MM.1S (cell line): Measurements from ENCODE around the gene XRN2.
A peak's percentile ranks its signal among the peaks of the same experiment; 100 is the strongest.

Source experiments
- DNase-seq: peaks from one replicate; pipeline ENCODE4 v3.0.0-alpha.2; 2015
- H2AFZ ChIP-seq: fragments of 300-600 bp; sonication (generic); 2 replicates; pipeline ENCODE4 v1.6.0; 2016; ENCODE audit warnings: antibody characterized with exemption, low read length
- H3F3A ChIP-seq: fragments of 300-600 bp; sonication (generic); 2 replicates; pipeline ENCODE4 v1.6.1; 2016; ENCODE audit warnings: mild to moderate bottlenecking, antibody characterized with exemption, low read length, moderate library complexity, mixed read lengths; ENCODE audit not compliant: insufficient read depth
- H3K27ac ChIP-seq: fragments of 300-600 bp; sonication (generic); 2 replicates; pipeline ENCODE4 v1.5.1; 2016; ENCODE audit warnings: mild to moderate bottlenecking, low read length
- H3K27me3 ChIP-seq: fragments of 300-600 bp; sonication (generic); replicated peaks from 2 replicates; pipeline ENCODE4 v1.6.0; 2016; ENCODE audit warnings: low read length; ENCODE audit not compliant: insufficient read depth
- H3K36me3 ChIP-seq: fragments of 300-600 bp; sonication (generic); replicated peaks from 2 replicates; pipeline ENCODE4 v1.6.1; 2016; ENCODE audit warnings: mild to moderate bottlenecking, low read length, mixed read lengths; ENCODE audit not compliant: insufficient read depth
- H3K4me1 ChIP-seq: fragments of 300-600 bp; sonication (generic); 2 replicates; pipeline ENCODE4 v1.6.1; 2016; ENCODE audit warnings: low read length, mixed read lengths
- H3K4me2 ChIP-seq: fragments of 300-600 bp; sonication (generic); 2 replicates; pipeline ENCODE4 v1.6.0; 2016; ENCODE audit warnings: low read depth, low read length
- H3K4me3 ChIP-seq: fragments of 300-600 bp; sonication (generic); 2 replicates; pipeline ENCODE4 v1.5.1; 2016; ENCODE audit warnings: low read length, mixed read lengths
- H3K79me2 ChIP-seq: fragments of 300-600 bp; sonication (generic); 2 replicates; pipeline ENCODE4 v1.6.1; 2016; ENCODE audit warnings: mixed run types, low read length, mixed read lengths
- H3K9ac ChIP-seq: fragments of 300-600 bp; sonication (generic); 2 replicates; pipeline ENCODE4 v1.6.1; 2016; ENCODE audit warnings: low read length, mixed read lengths
- H3K9me2 ChIP-seq: fragments of 300-600 bp; sonication (generic); replicated peaks from 2 replicates; pipeline ENCODE4 v1.6.1; 2016; ENCODE audit warnings: mild to moderate bottlenecking, low read length, mixed read lengths; ENCODE audit not compliant: insufficient read depth
- H3K9me3 ChIP-seq: fragments of 300-600 bp; sonication (generic); replicated peaks from 2 replicates; pipeline ENCODE4 v1.6.1; 2016; ENCODE audit warnings: mild to moderate bottlenecking, low read length, mixed read lengths; ENCODE audit not compliant: insufficient read depth
- H4K20me1 ChIP-seq: fragments of 300-600 bp; sonication (generic); 2 replicates; pipeline ENCODE4 v1.6.1; 2016; ENCODE audit warnings: mild to moderate bottlenecking, low read length, moderate library complexity, mixed read lengths; ENCODE audit not compliant: insufficient read depth
- CTCF ChIP-seq: fragments of 300-600 bp; sonication (generic); IDR thresholded peaks from 2 replicates; pipeline ENCODE4 v1.5.1; 2016; ENCODE audit warnings: antibody characterized with exemption, low read length, mixed read lengths
- EZH2 ChIP-seq: fragments of 300-600 bp; sonication (generic); optimal IDR thresholded peaks from 2 replicates; pipeline ENCODE3; 2017; ENCODE audit warnings: low read depth, mild to moderate bottlenecking, antibody characterized with exemption, low read length, mixed read lengths
- EZH2phosphoT487 ChIP-seq: fragments of 300-600 bp; sonication (generic); IDR thresholded peaks from 2 replicates; pipeline ENCODE4 v1.6.1; 2018; ENCODE audit warnings: antibody characterized with exemption, low read length

The XRN2 gene

GRCh38 chr20:21309678-21310467, 6.7 kb downstream of the XRN2 start:
- H2AFZ ChIP-seq, result no peak overlapping the region
- no peaks in the 10 kb centered on the region for H3K9me2 ChIP-seq
- no peak overlapping the region for H3K4me3 ChIP-seq
- DNase-seq, result no peak
- H3K36me3 ChIP-seq, result peaks cover 6% of the 10 kb centered on the region; the same call in 1 of the 2 replicates
- H3K4me1 ChIP-seq, result peaks cover 22% of the 10 kb centered on the region
- H3K27me3 ChIP-seq, result no peaks in the 10 kb centered on the region
- H3K79me2 ChIP-seq, result peaks cover 75% of the 10 kb centered on the region
- H3K9me3 ChIP-seq, result no peaks in the 10 kb centered on the region
- H3K4me2 ChIP-seq, result no peak overlapping the region
- TF ChIP-seq CTCF (no peak), EZH2 (no peak), EZH2phosphoT487 (no peak)
- no peak overlapping the region for H3K27ac ChIP-seq
- H4K20me1 ChIP-seq, result peaks cover 45% of the 10 kb centered on the region
- no peak overlapping the region for H3K9ac ChIP-seq
- H3F3A ChIP-seq, result peaks cover 6% of the 10 kb centered on the region

- H3K9me3 ChIP-seq, result no peaks in the 10 kb centered on the region
- H3K79me2 ChIP-seq, result peaks cover 100% of the 10 kb centered on the region
- peaks cover 28% of the 10 kb centered on the region for H3K4me1 ChIP-seq
- DNase-seq, result no peak
- no peaks in the 10 kb centered on the region for H3K27me3 ChIP-seq
- no peaks in the 10 kb centered on the region for H3K9me2 ChIP-seq
- peaks cover 51% of the 10 kb centered on the region for H4K20me1 ChIP-seq
- H3K36me3 ChIP-seq, result peaks cover 6% of the 10 kb centered on the region; the same call in 1 of the 2 replicates
- TF ChIP-seq EZH2phosphoT487 (no peak), CTCF (no peak), EZH2 (no peak)
- no peak overlapping the region for H3K4me3 ChIP-seq
- no peak overlapping the region for H2AFZ ChIP-seq
- no peak overlapping the region for H3K9ac ChIP-seq
- H3K4me2 ChIP-seq, result no peak overlapping the region
- H3K27ac ChIP-seq, result no peak overlapping the region
- H3F3A ChIP-seq, result peaks cover 6% of the 10 kb centered on the region
Observed at GRCh38 chr20:21312813-21313474, 9.8 kb downstream of the XRN2 start.

GRCh38 chr20:21315138-21315537, 12.0 kb downstream of the XRN2 start:
- Histone ChIP-seq H3K79me2 (peaks cover 99% of the 10 kb centered on the region), H2AFZ (no peak overlapping the region), H3K4me3 (no peak overlapping the region), H3K9me3 (no peaks in the 10 kb centered on the region), H3F3A (no peaks in the 10 kb centered on the region; the same call in 1 of the 2 replicates), H3K9me2 (no peaks in the 10 kb centered on the region), H4K20me1 (peaks cover 45% of the 10 kb centered on the region), H3K27ac (peak overlapping the region; percentile 19; the same call in 1 of the 2 replicates), H3K36me3 (no peaks in the 10 kb centered on the region), H3K4me2 (peak overlapping the region; percentile 14; the same call in 1 of the 2 replicates), H3K9ac (no peak overlapping the region), H3K27me3 (no peaks in the 10 kb centered on the region), H3K4me1 (peaks cover 20% of the 10 kb centered on the region)
- peak; percentile 42 for DNase-seq
- no peak for TF ChIP-seq EZH2phosphoT487
- no peak for TF ChIP-seq EZH2
- TF ChIP-seq CTCF, result no peak
